ENCODE measurements around the gene BUD31.

- TF ChIP-seq GATA2 (IDR thresholded peaks at IDR 0.05; ENCODE audit: low read depth, low read length) = no peak
- TF ChIP-seq GATA3 (IDR thresholded peaks at IDR 0.05; ENCODE audit: low read depth, low read length) = no peak
Observed at GRCh38 chr7:99461221-99461620, 52.5 kb downstream of the BUD31 start.

Measured in SH-SY5Y (cell line).